ENCODE data around the gene FAM81B. TPM values are rescaled to one million over a fixed set of nuclear protein-coding genes. Genes with fewer than 3 reads are reported as not detected.
A peak's percentile ranks its signal among the peaks of the same experiment; 100 is the strongest.

The FAM81B gene
- total RNA-seq, 1 experiment from 2014 or later, result not detected

GRCh38 chr5:95406426-95407090, 15.4 kb downstream of the FAM81B start:
- H3K9me3 Mint-ChIP-seq (ENCODE audit: unreplicated experiment), result no peaks in the 10 kb centered on the region
- H3K27me3 Mint-ChIP-seq (ENCODE audit: insufficient read depth, unreplicated experiment), result no peaks in the 10 kb centered on the region
- no peaks in the 10 kb centered on the region for H3K4me1 Mint-ChIP-seq (ENCODE audit: insufficient read depth, unreplicated experiment)
- POLR2A ChIA-PET, result interaction anchor here (1.1 kb wide), 1 partner anchor 8 kb away, joined by 3 read pairs; no protein-coding TSS in a partner anchor
- intact Hi-C loops (cut with micrococcal nuclease), result no loop called here
- H3K4me3 Mint-ChIP-seq (ENCODE audit: unreplicated experiment), result no peak overlapping the region
- no peak for TF ChIP-seq CTCF (IDR thresholded peaks at IDR 0.05; ENCODE audit: unreplicated experiment)
- H3K36me3 Mint-ChIP-seq (ENCODE audit: insufficient read depth, unreplicated experiment), result no peaks in the 10 kb centered on the region
- no TSS peak for BruUV-seq (replicated peaks)
- DNase-seq (ENCODE audit: unreplicated experiment), result peak; percentile 13
- no peak overlapping the region for H3K27ac Mint-ChIP-seq (ENCODE audit: low read depth, unreplicated experiment)
- CTCF ChIA-PET, result interaction anchor here (1.2 kb wide), 1 partner anchor 120 kb away, joined by 4 read pairs; no protein-coding TSS in a partner anchor

- ChIA-PET CTCF (interaction anchor here (0.7 kb wide), 2 partner anchors 52 to 118 kb away, joined by 3 read pairs; no protein-coding TSS in a partner anchor), POLR2A (no interaction called here)
- no peaks in the 10 kb centered on the region for H3K36me3 Mint-ChIP-seq (ENCODE audit: insufficient read depth, unreplicated experiment)
- H3K4me1 Mint-ChIP-seq (ENCODE audit: insufficient read depth, unreplicated experiment), result no peaks in the 10 kb centered on the region
- intact Hi-C loops (cut with micrococcal nuclease), result no loop called here
- no peaks in the 10 kb centered on the region for H3K27me3 Mint-ChIP-seq (ENCODE audit: insufficient read depth, unreplicated experiment)
- no peak for DNase-seq (ENCODE audit: unreplicated experiment)
- no peak overlapping the region for H3K4me3 Mint-ChIP-seq (ENCODE audit: unreplicated experiment)
- TF ChIP-seq CTCF (IDR thresholded peaks at IDR 0.05; ENCODE audit: unreplicated experiment), result no peak
- no TSS peak for BruUV-seq (replicated peaks)
- no peaks in the 10 kb centered on the region for H3K9me3 Mint-ChIP-seq (ENCODE audit: unreplicated experiment)
- H3K27ac Mint-ChIP-seq (ENCODE audit: low read depth, unreplicated experiment), result no peak overlapping the region
These were observed 19.1 kb downstream of the FAM81B start for GRCh38 chr5:95410279-95410678.

GRCh38 chr5:95411474-95411873, 20.3 kb downstream of the FAM81B start:
- Mint-ChIP-seq H3K36me3 (ENCODE audit: insufficient read depth, unreplicated experiment) (no peaks in the 10 kb centered on the region), H3K9me3 (ENCODE audit: unreplicated experiment) (no peaks in the 10 kb centered on the region), H3K27ac (ENCODE audit: low read depth, unreplicated experiment) (no peak overlapping the region), H3K27me3 (ENCODE audit: insufficient read depth, unreplicated experiment) (no peaks in the 10 kb centered on the region), H3K4me3 (ENCODE audit: unreplicated experiment) (no peak overlapping the region), H3K4me1 (ENCODE audit: insufficient read depth, unreplicated experiment) (no peaks in the 10 kb centered on the region)
- intact Hi-C loops (cut with micrococcal nuclease), result no loop called here
- CTCF ChIA-PET, result no interaction called here
- no TSS peak for BruUV-seq (replicated peaks)
- no peak for TF ChIP-seq CTCF (IDR thresholded peaks at IDR 0.05; ENCODE audit: unreplicated experiment)
- POLR2A ChIA-PET, result no interaction called here
- DNase-seq (ENCODE audit: unreplicated experiment), result no peak

DNA sequence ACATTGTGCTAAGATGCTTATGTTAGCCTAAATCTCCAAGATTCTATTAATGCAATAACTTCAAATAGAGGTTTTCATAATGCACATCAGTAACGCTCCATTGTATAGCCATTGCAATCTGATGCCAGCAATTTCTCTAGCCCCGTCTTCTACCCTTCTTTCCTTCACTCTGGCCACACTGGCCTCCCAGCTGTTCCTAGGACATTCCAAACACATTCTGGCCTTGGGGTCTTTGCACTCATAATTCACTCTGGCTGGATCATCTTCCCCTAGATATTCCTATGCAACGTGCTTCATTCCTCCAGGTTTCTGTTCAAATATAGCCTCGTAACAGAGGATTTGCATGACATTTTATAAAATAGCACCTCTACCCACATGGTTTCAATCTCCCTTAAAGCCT, 23.3 kb downstream of the FAM81B start:
- POLR2A ChIA-PET, result interaction anchor here (1.0 kb wide), 1 partner anchor 8 kb away, joined by 3 read pairs; no protein-coding TSS in a partner anchor
- no peaks in the 10 kb centered on the region for H3K9me3 Mint-ChIP-seq (ENCODE audit: unreplicated experiment)
- intact Hi-C loops (cut with micrococcal nuclease), result no loop called here
- H3K27me3 Mint-ChIP-seq (ENCODE audit: insufficient read depth, unreplicated experiment), result no peaks in the 10 kb centered on the region
- TF ChIP-seq CTCF (IDR thresholded peaks at IDR 0.05; ENCODE audit: unreplicated experiment), result no peak
- no peaks in the 10 kb centered on the region for H3K36me3 Mint-ChIP-seq (ENCODE audit: insufficient read depth, unreplicated experiment)
- CTCF ChIA-PET, result no interaction called here
- no peak overlapping the region for H3K4me3 Mint-ChIP-seq (ENCODE audit: unreplicated experiment)
- H3K4me1 Mint-ChIP-seq (ENCODE audit: insufficient read depth, unreplicated experiment), result no peaks in the 10 kb centered on the region
- H3K27ac Mint-ChIP-seq (ENCODE audit: low read depth, unreplicated experiment), result no peak overlapping the region
- BruUV-seq (replicated peaks), result no TSS peak
- no peak for DNase-seq (ENCODE audit: unreplicated experiment)
